Fibroblast of lung (primary cell): ENCODE results near the gene PLAAT2. TPM values are rescaled to one million over a fixed set of nuclear protein-coding genes. Genes with fewer than 3 reads are reported as not detected.

ENCODE experiments used
- DNase-seq, 2 donors: peaks; one replicate each; pipeline versions ENCODE4 v3.0.0 to v3.0.0-alpha.2; 2010; ENCODE audit warnings: low read depth in 2 of 2
- H2AFZ ChIP-seq: 2 replicates; pipeline ENCODE4 v1.5.1; 2012; ENCODE audit warnings: low read length, control low read depth, inconsistent platforms
- H3K27ac ChIP-seq: 2 replicates; pipeline ENCODE4 v1.5.1; 2011; ENCODE audit warnings: low read length, control low read depth; ENCODE audit not compliant: insufficient read depth
- H3K27me3 ChIP-seq: 2 replicates; pipeline ENCODE4 v1.5.1; 2011; ENCODE audit warnings: mild to moderate bottlenecking, low read length; ENCODE audit not compliant: control insufficient read depth, insufficient read depth
- H3K36me3 ChIP-seq: 2 replicates; pipeline ENCODE4 v1.5.1; 2011; ENCODE audit warnings: low read length; ENCODE audit not compliant: control insufficient read depth, insufficient read depth
- H3K4me1 ChIP-seq: 2 replicates; pipeline ENCODE4 v1.5.1; 2011; ENCODE audit warnings: low read length; ENCODE audit not compliant: control insufficient read depth, insufficient read depth; ENCODE audit errors: extremely low read depth
- H3K4me2 ChIP-seq: 2 replicates; pipeline ENCODE4 v1.5.1; 2011; ENCODE audit warnings: low read length, control low read depth; ENCODE audit not compliant: insufficient read depth; ENCODE audit errors: extremely low read depth
- H3K4me3 ChIP-seq, 4 experiments: fragments of 200-600 bp in 1 of 4; sonication (generic) in 1 of 4; replicated peaks in 1 of 4; 2 replicates each; pipeline ENCODE4 v1.5.1; 2011 to 2016; ENCODE audit warnings: low read length in 4 of 4, low read depth in 3 of 4, mild to moderate bottlenecking in 3 of 4, control low read depth in 2 of 4, inconsistent platforms in 1 of 4, mixed read lengths in 1 of 4; ENCODE audit not compliant: insufficient read depth in 1 of 4; ENCODE audit errors: control extremely low read depth in 1 of 4
- H3K79me2 ChIP-seq: 2 replicates; pipeline ENCODE4 v1.5.1; 2012; ENCODE audit warnings: mild to moderate bottlenecking, low read length, inconsistent platforms; ENCODE audit not compliant: control insufficient read depth, insufficient read depth
- H3K9ac ChIP-seq: 2 replicates; pipeline ENCODE4 v1.5.1; 2011; ENCODE audit warnings: mild to moderate bottlenecking, low read length, control low read depth; ENCODE audit not compliant: insufficient read depth
- H3K9me3 ChIP-seq: 2 replicates; pipeline ENCODE4 v1.5.1; 2012; ENCODE audit warnings: low read depth, low read length; ENCODE audit not compliant: control insufficient read depth, insufficient read depth
- H4K20me1 ChIP-seq: 2 replicates; pipeline ENCODE4 v1.5.1; 2011; ENCODE audit warnings: low read length; ENCODE audit not compliant: control insufficient read depth, insufficient read depth; ENCODE audit errors: extremely low read depth
- EZH2 ChIP-seq: IDR thresholded peaks from 2 replicates; pipeline ENCODE4 v1.5.1; 2012; ENCODE audit warnings: low read length, control low read depth, mild to moderate bottlenecking; ENCODE audit errors: missing control alignments
- polyA plus RNA-seq, 2 donors: library from polyadenylated mRNA; depleted of rRNA in 1 of 2; stranded (reverse) in 1 of 2; unstranded in 1 of 2; fragments of >200 nt; gene quantifications; 2 replicates each; pipeline ENCODE4 v1.2.1, GENCODE V29; 2011 to 2012; ENCODE audit warnings: missing spikeins in 1 of 2
- total RNA-seq: library from RNA; depleted of rRNA; stranded (reverse); fragments of >200 nt; gene quantifications from 2 replicates; pipeline ENCODE4 v1.2.1, GENCODE V29; 2014
- TF ChIP-seq, protein P1 (sequence below), 2 donors: IDR thresholded peaks in 1 of 2; conservative IDR thresholded peaks in 1 of 2; 1 replicate in 1 of 2; 2 replicates in 1 of 2; pipeline ENCODE4 v1.5.1; 2011 to 2012; ENCODE audit warnings: low read length in 2 of 2, control low read depth in 1 of 2, inconsistent platforms in 1 of 2, low read depth in 1 of 2, mild to moderate bottlenecking in 1 of 2

PLAAT2 gene
- total and polyA plus RNA-seq, 2 donors (not counting 1 experiment from before 2014, with no cell fraction given), result not detected

DNA sequence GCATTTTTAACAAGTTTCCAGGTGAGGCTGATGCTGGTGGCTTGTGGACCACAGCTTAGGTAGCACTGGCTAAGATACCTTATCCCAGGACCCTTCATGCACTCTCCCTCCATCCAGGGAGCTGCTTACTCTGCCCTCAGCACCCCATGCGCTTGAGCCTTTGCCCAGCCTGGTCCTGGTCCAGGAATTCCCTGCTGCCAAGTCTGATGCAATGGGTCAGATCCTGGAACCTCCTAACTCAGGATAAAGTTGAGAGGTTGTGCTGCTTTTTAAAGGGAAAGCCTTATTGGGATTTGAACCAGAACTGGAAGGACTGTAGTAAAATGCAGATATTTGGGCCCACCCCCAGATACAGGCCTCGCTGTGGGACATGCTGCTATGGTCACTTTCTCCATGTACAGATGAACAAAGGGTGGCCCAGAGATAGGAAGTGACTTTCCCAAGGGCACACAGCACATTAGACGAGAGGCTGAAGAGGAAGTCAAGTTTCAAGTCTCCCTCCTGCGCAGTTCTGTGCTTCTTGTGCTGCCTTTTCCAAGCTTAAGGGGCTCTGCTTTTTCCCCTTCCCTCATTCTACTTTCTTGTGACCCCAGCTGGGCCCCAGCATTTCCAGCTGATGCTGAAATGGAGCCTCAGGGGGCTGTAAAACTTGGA, 58.1 kb downstream of the PLAAT2 start:
- Histone ChIP-seq H4K20me1 (no peaks in the 10 kb centered on the region), H3K9ac (no peak overlapping the region), H3K4me3 (no peak overlapping the region), H3K4me2 (no peak overlapping the region), H3K79me2 (no peaks in the 10 kb centered on the region), H2AFZ (no peak overlapping the region), H3K27me3 (no peaks in the 10 kb centered on the region), H3K36me3 (no peaks in the 10 kb centered on the region), H3K9me3 (no peaks in the 10 kb centered on the region), H3K4me1 (no peaks in the 10 kb centered on the region), H3K27ac (no peak overlapping the region)
- peak in 1 of 2 donors; percentile 38 for DNase-seq
- TF ChIP-seq, protein P1, sequence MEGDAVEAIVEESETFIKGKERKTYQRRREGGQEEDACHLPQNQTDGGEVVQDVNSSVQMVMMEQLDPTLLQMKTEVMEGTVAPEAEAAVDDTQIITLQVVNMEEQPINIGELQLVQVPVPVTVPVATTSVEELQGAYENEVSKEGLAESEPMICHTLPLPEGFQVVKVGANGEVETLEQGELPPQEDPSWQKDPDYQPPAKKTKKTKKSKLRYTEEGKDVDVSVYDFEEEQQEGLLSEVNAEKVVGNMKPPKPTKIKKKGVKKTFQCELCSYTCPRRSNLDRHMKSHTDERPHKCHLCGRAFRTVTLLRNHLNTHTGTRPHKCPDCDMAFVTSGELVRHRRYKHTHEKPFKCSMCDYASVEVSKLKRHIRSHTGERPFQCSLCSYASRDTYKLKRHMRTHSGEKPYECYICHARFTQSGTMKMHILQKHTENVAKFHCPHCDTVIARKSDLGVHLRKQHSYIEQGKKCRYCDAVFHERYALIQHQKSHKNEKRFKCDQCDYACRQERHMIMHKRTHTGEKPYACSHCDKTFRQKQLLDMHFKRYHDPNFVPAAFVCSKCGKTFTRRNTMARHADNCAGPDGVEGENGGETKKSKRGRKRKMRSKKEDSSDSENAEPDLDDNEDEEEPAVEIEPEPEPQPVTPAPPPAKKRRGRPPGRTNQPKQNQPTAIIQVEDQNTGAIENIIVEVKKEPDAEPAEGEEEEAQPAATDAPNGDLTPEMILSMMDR (conservative IDR thresholded peaks at IDR 0.05 in 1 of 2, IDR thresholded peaks at IDR 0.05 in 1 of 2; ENCODE audit: low read depth in 1 of 2, low read length in 2 of 2), result no peak
- TF ChIP-seq EZH2, result no peak

DNA sequence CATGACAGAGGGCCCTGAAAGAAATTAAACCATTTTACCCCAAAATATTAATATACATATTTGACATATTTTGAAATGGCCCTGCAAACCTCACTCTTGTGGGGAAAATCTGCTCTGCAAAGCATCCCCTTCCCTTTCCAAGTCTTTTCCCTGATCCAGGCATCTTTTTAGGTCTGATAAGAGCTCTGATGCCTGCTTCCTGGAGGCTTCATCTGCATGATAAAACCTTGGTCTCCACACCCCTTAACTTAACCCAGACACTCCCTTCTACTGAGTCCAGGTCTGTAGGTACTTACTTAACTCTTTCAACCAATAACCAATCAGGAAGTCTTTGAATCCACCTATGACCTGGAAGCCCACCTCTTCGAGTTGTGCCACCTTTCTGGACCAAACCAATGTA, 59.1 kb downstream of the PLAAT2 start:
- no peaks in the 10 kb centered on the region for H3K36me3 ChIP-seq
- H3K4me3 ChIP-seq, result no peak overlapping the region
- H3K9ac ChIP-seq, result no peak overlapping the region
- TF ChIP-seq, protein P1 (conservative IDR thresholded peaks at IDR 0.05 in 1 of 2, IDR thresholded peaks at IDR 0.05 in 1 of 2; ENCODE audit: low read depth in 1 of 2, low read length in 2 of 2), result no peak
- H4K20me1 ChIP-seq, result no peaks in the 10 kb centered on the region
- no peak overlapping the region for H3K4me2 ChIP-seq
- DNase-seq, result no peak
- no peaks in the 10 kb centered on the region for H3K79me2 ChIP-seq
- H2AFZ ChIP-seq, result no peak overlapping the region
- H3K27me3 ChIP-seq, result no peaks in the 10 kb centered on the region
- no peak overlapping the region for H3K27ac ChIP-seq
- H3K9me3 ChIP-seq, result no peaks in the 10 kb centered on the region
- no peaks in the 10 kb centered on the region for H3K4me1 ChIP-seq

GRCh38 chr11:63503492-63503891, 59.7 kb downstream of the PLAAT2 start:
- H3K27me3 ChIP-seq, result no peaks in the 10 kb centered on the region
- H3K4me2 ChIP-seq, result no peak overlapping the region
- H3K4me1 ChIP-seq, result no peaks in the 10 kb centered on the region
- no peak overlapping the region for H2AFZ ChIP-seq
- no peak for DNase-seq
- H3K9ac ChIP-seq, result no peak overlapping the region
- H3K4me3 ChIP-seq, result no peak overlapping the region
- no peak for TF ChIP-seq EZH2
- TF ChIP-seq, protein P1 (conservative IDR thresholded peaks at IDR 0.05 in 1 of 2, IDR thresholded peaks at IDR 0.05 in 1 of 2; ENCODE audit: low read depth in 1 of 2, low read length in 2 of 2), result no peak
- no peaks in the 10 kb centered on the region for H3K36me3 ChIP-seq
- no peaks in the 10 kb centered on the region for H3K9me3 ChIP-seq
- H3K27ac ChIP-seq, result no peak overlapping the region
- H4K20me1 ChIP-seq, result no peaks in the 10 kb centered on the region
- H3K79me2 ChIP-seq, result no peaks in the 10 kb centered on the region

Other genes starting within 250 kb of the PLAAT2 start
- gene SLC22A9, start 193.6 kb downstream of the PLAAT2 start, total RNA-seq, result not detected in 2 replicates
- not detected in 2 replicates for gene SLC22A9, start 193.6 kb downstream of the PLAAT2 start, polyA plus RNA-seq
- 0.50 and 0.51 TPM in 2 replicates for gene PLAAT5, start 72.2 kb downstream of the PLAAT2 start, total RNA-seq
- gene PLAAT5, start 72.2 kb downstream of the PLAAT2 start, polyA plus RNA-seq, result 0.07 and 0.16 TPM in 2 replicates
- gene LGALS12, start 57.3 kb downstream of the PLAAT2 start, total RNA-seq, result under 0.01 TPM in 1 of 2 replicates, not detected in the other
- gene LGALS12, start 57.3 kb downstream of the PLAAT2 start, polyA plus RNA-seq, result not detected in 2 replicates
- gene PLAAT4, start 26.6 kb downstream of the PLAAT2 start, total RNA-seq, result 85.7 and 108 TPM in 2 replicates
- gene PLAAT4, start 26.6 kb downstream of the PLAAT2 start, polyA plus RNA-seq, result 47.4 and 69.1 TPM in 2 replicates
- 32.1 and 45.4 TPM in 2 replicates for gene PLAAT3, start 51.1 kb upstream of the PLAAT2 start, total RNA-seq
- 11.4 and 40.9 TPM in 2 replicates for gene PLAAT3, start 51.1 kb upstream of the PLAAT2 start, polyA plus RNA-seq
- 120 and 147 TPM in 2 replicates for gene ATL3, start 108.0 kb upstream of the PLAAT2 start, total RNA-seq
- gene ATL3, start 108.0 kb upstream of the PLAAT2 start, polyA plus RNA-seq, result 89.5 and 111 TPM in 2 replicates
- 67.8 and 93.3 TPM in 2 replicates for gene RTN3, start 118.1 kb upstream of the PLAAT2 start, total RNA-seq
- gene RTN3, start 118.1 kb upstream of the PLAAT2 start, polyA plus RNA-seq, result 158 and 167 TPM in 2 replicates
- 12.9 and 14.4 TPM in 2 replicates for gene ZFTA, start 205.4 kb upstream of the PLAAT2 start, total RNA-seq
- gene ZFTA, start 205.4 kb upstream of the PLAAT2 start, polyA plus RNA-seq, result 5.4 and 6.0 TPM in 2 replicates